SK-N-SH (cell line): ENCODE results near the gene TBRG4. TPM values are rescaled to one million over a fixed set of nuclear protein-coding genes. Genes with fewer than 3 reads are reported as not detected.

Experiments used
- CTCF ChIA-PET: fragments of 300-600, 350-600 bp; formaldehyde crosslinking; extraction: SDS; loops from one replicate; lab custom pipeline; 2021; lab: Yijun Ruan, JAX
- POLR2A ChIA-PET: fragments of 350-600 bp; sonication (Branson Sonifier 250); formaldehyde crosslinking; extraction: SDS; loops from one replicate; lab custom pipeline; 2020; ENCODE audit warnings: antibody characterized with exemption, inconsistent platforms; lab: Yijun Ruan, JAX
- DNase-seq: peaks from one replicate; pipeline ENCODE4 v3.0.0; 2012
- H2AFZ ChIP-seq: fragments of 200-600 bp; sonication (generic); 2 replicates; pipeline ENCODE4 v1.8.1; 2016; ENCODE audit warnings: antibody characterized with exemption, mild to moderate bottlenecking, low read depth
- H3F3A ChIP-seq: fragments of 200-600 bp; sonication (generic); replicated peaks from 2 replicates; pipeline ENCODE3; 2016; ENCODE audit warnings: antibody characterized with exemption, mild to moderate bottlenecking; ENCODE audit not compliant: insufficient read depth
- H3K27ac ChIP-seq, 2 experiments: fragments of 200-500 bp in 1 of 2; fragments of 200-600 bp in 1 of 2; sonication (Bioruptor generic) in 1 of 2; sonication (generic), shearing (Covaris generic) in 1 of 2; 2 replicates each; pipeline versions ENCODE4 v1.5.1 to v1.6.1; 2014 to 2016; ENCODE audit warnings: low read depth in 2 of 2, inconsistent platforms in 1 of 2, low read length in 1 of 2, mild to moderate bottlenecking in 1 of 2, mixed read lengths in 1 of 2
- H3K27me3 ChIP-seq: fragments of 200-600 bp; sonication (generic), shearing (Covaris generic); 2 replicates; pipeline ENCODE4 v1.6.1; 2016; ENCODE audit warnings: mixed run types; ENCODE audit not compliant: insufficient read depth
- H3K36me3 ChIP-seq, 2 experiments: fragments of 200-500 bp in 1 of 2; fragments of 200-600 bp in 1 of 2; sonication (Bioruptor generic) in 1 of 2; sonication (generic) in 1 of 2; replicated peaks in 1 of 2; 2 replicates each; pipeline versions ENCODE3 to v1.5.1; 2014 to 2016; ENCODE audit warnings: low read length in 1 of 2, mild to moderate bottlenecking in 1 of 2; ENCODE audit not compliant: insufficient read depth in 2 of 2, control insufficient read depth in 1 of 2
- H3K4me1 ChIP-seq, 2 experiments: fragments of 200-500 bp in 1 of 2; fragments of 200-600 bp in 1 of 2; sonication (Bioruptor generic) in 1 of 2; sonication (generic), shearing (Covaris generic) in 1 of 2; 2 replicates each; pipeline versions ENCODE4 v1.5.1 to v1.6.1; 2014 to 2016; ENCODE audit warnings: low read depth in 1 of 2, low read length in 1 of 2, mixed run types in 1 of 2; ENCODE audit not compliant: insufficient read depth in 2 of 2, control insufficient read depth in 1 of 2
- H3K4me2 ChIP-seq: fragments of 200-600 bp; sonication (generic), shearing (Covaris generic); 2 replicates; pipeline ENCODE4 v1.6.1; 2017; ENCODE audit warnings: mixed run types
- H3K4me3 ChIP-seq, 2 experiments: fragments of 200-500 bp in 1 of 2; fragments of 200-600 bp in 1 of 2; sonication (Bioruptor generic) in 1 of 2; sonication (generic), shearing (Covaris generic) in 1 of 2; 2 replicates each; pipeline versions ENCODE4 v1.5.1 to v1.8.1; 2014 to 2016; ENCODE audit warnings: low read depth in 2 of 2, inconsistent platforms in 1 of 2, low read length in 1 of 2, mild to moderate bottlenecking in 1 of 2, mixed read lengths in 1 of 2, moderate library complexity in 1 of 2
- H3K79me2 ChIP-seq: fragments of 200-600 bp; sonication (generic); 2 replicates; pipeline ENCODE4 v1.8.1; 2017; ENCODE audit warnings: mild to moderate bottlenecking; ENCODE audit not compliant: insufficient read depth
- H3K9ac ChIP-seq: fragments of 200-600 bp; sonication (generic); 2 replicates; pipeline ENCODE4 v1.6.1; 2017; ENCODE audit warnings: mixed run types
- H3K9me2 ChIP-seq: fragments of 200-600 bp; sonication (generic); 2 replicates; pipeline ENCODE4 v1.6.1; 2017; ENCODE audit warnings: mixed run types
- H3K9me3 ChIP-seq: fragments of 200-600 bp; sonication (generic); 2 replicates; pipeline ENCODE4 v1.6.1; 2017; ENCODE audit warnings: mixed run types, mild to moderate bottlenecking, moderate library complexity
- H4K20me1 ChIP-seq: fragments of 200-600 bp; sonication (generic); 2 replicates; pipeline ENCODE4 v1.6.1; 2017; ENCODE audit warnings: mild to moderate bottlenecking, mixed run types; ENCODE audit not compliant: insufficient read depth
- FOSL2 ChIP-seq: IDR thresholded peaks from 2 replicates; pipeline ENCODE4 v1.4.0; 2012; ENCODE audit warnings: low read depth, mild to moderate bottlenecking, moderate library complexity, borderline replicate concordance
- MAX ChIP-seq: IDR thresholded peaks from 2 replicates; pipeline ENCODE4 v1.4.0; 2012; ENCODE audit warnings: low read depth
- MXI1 ChIP-seq: IDR thresholded peaks from 2 replicates; pipeline ENCODE4 v1.6.1; 2012; ENCODE audit warnings: mild to moderate bottlenecking, low read depth, low read length, improper control_type of control experiment
- RCOR1 ChIP-seq: fragments of 150-350 bp; IDR thresholded peaks from 2 replicates; pipeline ENCODE4 v1.6.1; 2017; ENCODE audit warnings: antibody characterized with exemption, low read length
- SIN3A ChIP-seq: IDR thresholded peaks from 2 replicates; pipeline ENCODE4 v1.6.1; 2012; ENCODE audit warnings: low read depth, mild to moderate bottlenecking, low read length, moderate library complexity, borderline replicate concordance
- TAF1 ChIP-seq: IDR thresholded peaks from 2 replicates; pipeline ENCODE4 v1.6.1; 2012; ENCODE audit warnings: low read depth, mild to moderate bottlenecking, low read length, moderate library complexity, borderline replicate concordance
- TEAD4 ChIP-seq: IDR thresholded peaks from 2 replicates; pipeline ENCODE4 v1.4.0; 2012; ENCODE audit warnings: mild to moderate bottlenecking, borderline replicate concordance; ENCODE audit not compliant: insufficient read depth
- WGBS: methylation state at CpG from one replicate; pipeline ENCODE4 v1.1.6; 2017; ENCODE audit warnings: low lambda C conversion rate; 5-methylcytosine and 5-hydroxymethylcytosine counted together
- polyA plus RNA-seq, 3 experiments: library from polyadenylated mRNA; depleted of rRNA; stranded (reverse); fragments of >200 nt; gene quantifications; 2 replicates each; pipeline ENCODE4 v1.2.3, GENCODE V29; 2012
- TF ChIP-seq, protein P1 (sequence below): IDR thresholded peaks from 2 replicates; pipeline ENCODE4; 2012
- TF ChIP-seq, protein P2 (sequence below): fragments of 200-600 bp; sonication (generic); IDR thresholded peaks from 2 replicates; pipeline ENCODE4 v1.6.1; 2017; ENCODE audit warnings: antibody characterized with exemption, mild to moderate bottlenecking, moderate library complexity

Gene TBRG4
- polyA plus RNA-seq, 1 of the 3 experiments (the other 2 are of a cell fraction) = 76.2 TPM

DNA sequence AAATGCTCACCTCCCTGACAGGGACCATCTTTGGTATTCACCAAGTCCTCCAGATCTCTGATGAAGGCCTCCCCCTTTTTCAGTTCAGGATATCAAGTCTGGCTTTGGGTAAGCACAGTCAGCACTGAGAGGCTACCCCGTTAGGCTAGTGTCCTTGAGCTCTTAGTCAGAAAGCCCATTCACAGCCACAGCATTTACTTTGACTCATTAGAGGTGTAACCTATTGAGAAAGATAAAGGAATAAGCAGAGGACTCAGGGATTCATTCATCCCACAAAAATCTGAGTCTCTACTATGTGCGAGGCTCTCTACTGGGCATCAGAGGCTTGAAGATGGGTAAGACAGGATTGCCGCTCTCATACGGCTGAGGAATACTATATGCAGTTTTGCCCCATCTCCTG, 32.1 kb upstream of the TBRG4 start:
- 61% methylated on average over 4 of the region's 4 CpGs for WGBS
- no peak for DNase-seq
- H3F3A ChIP-seq = no peaks in the 10 kb centered on the region

DNA sequence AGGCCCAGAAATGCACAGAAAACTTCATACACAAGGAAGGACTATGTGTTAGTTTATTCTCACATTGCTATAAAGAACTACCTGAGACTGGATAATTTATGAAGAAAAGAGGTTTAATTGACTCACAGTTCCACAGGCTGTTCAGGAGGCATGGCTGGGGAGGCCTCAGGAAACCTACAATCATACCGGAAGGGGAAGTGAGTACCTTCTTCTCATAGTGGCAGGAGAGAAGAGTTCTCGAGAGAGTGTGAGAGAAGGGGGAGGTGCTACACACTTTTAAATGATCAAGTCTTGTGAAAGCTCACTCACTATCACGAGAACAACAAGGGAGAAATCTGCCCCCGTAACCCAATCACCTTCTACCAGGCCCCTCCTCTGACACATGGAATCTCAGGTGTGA, 29.3 kb upstream of the TBRG4 start:
- Histone ChIP-seq H3F3A (no peaks in the 10 kb centered on the region), H3K79me2 (no peaks in the 10 kb centered on the region), H3K4me3 (no peak overlapping the region), H3K27ac (no peak overlapping the region), H3K4me2 (no peak overlapping the region), H3K36me3 (no peaks in the 10 kb centered on the region), H3K4me1 (no peaks in the 10 kb centered on the region), H3K27me3 (peaks cover 16% of the 10 kb centered on the region; the same call in 1 of the 2 replicates), H3K9ac (no peak overlapping the region), H3K9me2 (no peaks in the 10 kb centered on the region), H3K9me3 (no peaks in the 10 kb centered on the region), H4K20me1 (no peaks in the 10 kb centered on the region), H2AFZ (no peak overlapping the region)
- TF ChIP-seq, protein P1, sequence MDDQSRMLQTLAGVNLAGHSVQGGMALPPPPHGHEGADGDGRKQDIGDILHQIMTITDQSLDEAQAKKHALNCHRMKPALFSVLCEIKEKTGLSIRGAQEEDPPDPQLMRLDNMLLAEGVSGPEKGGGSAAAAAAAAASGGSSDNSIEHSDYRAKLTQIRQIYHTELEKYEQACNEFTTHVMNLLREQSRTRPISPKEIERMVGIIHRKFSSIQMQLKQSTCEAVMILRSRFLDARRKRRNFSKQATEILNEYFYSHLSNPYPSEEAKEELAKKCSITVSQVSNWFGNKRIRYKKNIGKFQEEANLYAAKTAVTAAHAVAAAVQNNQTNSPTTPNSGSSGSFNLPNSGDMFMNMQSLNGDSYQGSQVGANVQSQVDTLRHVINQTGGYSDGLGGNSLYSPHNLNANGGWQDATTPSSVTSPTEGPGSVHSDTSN = no peak
- WGBS = 73% methylated on average over 4 of the region's 4 CpGs
- CTCF ChIA-PET = no interaction called here
- no peak for DNase-seq
- POLR2A ChIA-PET = no interaction called here

More for the DNA sequence above, 32.1 kb upstream of the TBRG4 start:
- no peak overlapping the region for H3K4me3 ChIP-seq
- H3K9me2 ChIP-seq = no peaks in the 10 kb centered on the region
- H3K27me3 ChIP-seq = peaks cover 7% of the 10 kb centered on the region; the same call in 1 of the 2 replicates
- CTCF ChIA-PET = interaction anchor here (2.1 to 6.5 kb wide), 2 partner anchors 7 to 117 kb away, joined by 5 to 71 read pairs; no protein-coding TSS in a partner anchor
- POLR2A ChIA-PET = interaction anchor here (0.6 kb wide), 1 partner anchor 16 kb away, joined by 3 read pairs; no protein-coding TSS in a partner anchor
- H4K20me1 ChIP-seq = no peaks in the 10 kb centered on the region
- no peak overlapping the region for H2AFZ ChIP-seq
- H3K27ac ChIP-seq = no peak overlapping the region
- no peaks in the 10 kb centered on the region for H3K79me2 ChIP-seq
- no peak overlapping the region for H3K9ac ChIP-seq
- no peaks in the 10 kb centered on the region for H3K9me3 ChIP-seq
- H3K4me2 ChIP-seq = no peak overlapping the region
- TF ChIP-seq MAX (no peak), TAF1 (no peak), SIN3A (no peak), FOSL2 (no peak), MXI1 (no peak), TEAD4 (no peak), RCOR1 (no peak)
- TF ChIP-seq, protein P2, sequence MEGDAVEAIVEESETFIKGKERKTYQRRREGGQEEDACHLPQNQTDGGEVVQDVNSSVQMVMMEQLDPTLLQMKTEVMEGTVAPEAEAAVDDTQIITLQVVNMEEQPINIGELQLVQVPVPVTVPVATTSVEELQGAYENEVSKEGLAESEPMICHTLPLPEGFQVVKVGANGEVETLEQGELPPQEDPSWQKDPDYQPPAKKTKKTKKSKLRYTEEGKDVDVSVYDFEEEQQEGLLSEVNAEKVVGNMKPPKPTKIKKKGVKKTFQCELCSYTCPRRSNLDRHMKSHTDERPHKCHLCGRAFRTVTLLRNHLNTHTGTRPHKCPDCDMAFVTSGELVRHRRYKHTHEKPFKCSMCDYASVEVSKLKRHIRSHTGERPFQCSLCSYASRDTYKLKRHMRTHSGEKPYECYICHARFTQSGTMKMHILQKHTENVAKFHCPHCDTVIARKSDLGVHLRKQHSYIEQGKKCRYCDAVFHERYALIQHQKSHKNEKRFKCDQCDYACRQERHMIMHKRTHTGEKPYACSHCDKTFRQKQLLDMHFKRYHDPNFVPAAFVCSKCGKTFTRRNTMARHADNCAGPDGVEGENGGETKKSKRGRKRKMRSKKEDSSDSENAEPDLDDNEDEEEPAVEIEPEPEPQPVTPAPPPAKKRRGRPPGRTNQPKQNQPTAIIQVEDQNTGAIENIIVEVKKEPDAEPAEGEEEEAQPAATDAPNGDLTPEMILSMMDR = no peak
- H3K36me3 ChIP-seq = no peaks in the 10 kb centered on the region
- H3K4me1 ChIP-seq = no peaks in the 10 kb centered on the region
